ENCODE measurements around the gene MAN1A1.

DNA sequence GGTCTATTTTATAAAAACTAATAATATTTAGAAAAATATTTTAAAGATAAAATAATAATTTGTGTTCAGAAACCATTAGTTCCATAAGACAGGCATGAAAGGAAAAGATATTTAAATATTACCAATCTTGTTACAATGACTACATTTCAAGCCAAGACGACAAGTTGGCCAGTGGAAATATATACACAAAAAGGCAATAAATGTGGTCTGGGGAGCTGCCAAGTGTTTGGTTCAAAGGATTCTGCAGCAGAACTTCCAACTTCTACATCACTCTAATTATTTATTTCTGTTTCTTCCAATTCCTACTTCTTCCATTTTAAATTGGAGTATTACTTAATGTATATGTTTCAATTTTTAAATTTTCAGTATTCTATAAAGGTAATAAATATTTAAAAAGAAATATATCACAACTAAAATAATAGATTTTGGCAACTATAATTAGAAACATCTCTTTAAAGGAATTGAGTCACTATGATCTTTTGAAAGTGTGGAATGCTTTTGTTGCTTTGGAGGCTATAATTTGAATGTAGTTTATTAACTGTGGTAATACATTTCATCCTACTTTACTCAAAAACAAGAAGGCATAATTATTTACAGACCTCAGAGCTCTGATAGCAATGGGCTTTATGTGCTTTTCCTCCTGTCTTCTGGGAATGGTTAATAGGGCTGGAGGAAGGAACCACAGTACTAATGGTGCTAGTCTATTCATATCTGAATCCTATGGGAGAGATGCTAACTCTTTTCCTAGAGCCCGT is 141.4 kb downstream of the MAN1A1 start:
- TF ChIP-seq, protein P1, sequence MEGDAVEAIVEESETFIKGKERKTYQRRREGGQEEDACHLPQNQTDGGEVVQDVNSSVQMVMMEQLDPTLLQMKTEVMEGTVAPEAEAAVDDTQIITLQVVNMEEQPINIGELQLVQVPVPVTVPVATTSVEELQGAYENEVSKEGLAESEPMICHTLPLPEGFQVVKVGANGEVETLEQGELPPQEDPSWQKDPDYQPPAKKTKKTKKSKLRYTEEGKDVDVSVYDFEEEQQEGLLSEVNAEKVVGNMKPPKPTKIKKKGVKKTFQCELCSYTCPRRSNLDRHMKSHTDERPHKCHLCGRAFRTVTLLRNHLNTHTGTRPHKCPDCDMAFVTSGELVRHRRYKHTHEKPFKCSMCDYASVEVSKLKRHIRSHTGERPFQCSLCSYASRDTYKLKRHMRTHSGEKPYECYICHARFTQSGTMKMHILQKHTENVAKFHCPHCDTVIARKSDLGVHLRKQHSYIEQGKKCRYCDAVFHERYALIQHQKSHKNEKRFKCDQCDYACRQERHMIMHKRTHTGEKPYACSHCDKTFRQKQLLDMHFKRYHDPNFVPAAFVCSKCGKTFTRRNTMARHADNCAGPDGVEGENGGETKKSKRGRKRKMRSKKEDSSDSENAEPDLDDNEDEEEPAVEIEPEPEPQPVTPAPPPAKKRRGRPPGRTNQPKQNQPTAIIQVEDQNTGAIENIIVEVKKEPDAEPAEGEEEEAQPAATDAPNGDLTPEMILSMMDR (IDR thresholded peaks at IDR 0.05; ENCODE audit: low read depth, low read length, missing input control): no peak
- TF ChIP-seq, protein P2, sequence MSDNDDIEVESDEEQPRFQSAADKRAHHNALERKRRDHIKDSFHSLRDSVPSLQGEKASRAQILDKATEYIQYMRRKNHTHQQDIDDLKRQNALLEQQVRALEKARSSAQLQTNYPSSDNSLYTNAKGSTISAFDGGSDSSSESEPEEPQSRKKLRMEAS (IDR thresholded peaks at IDR 0.05): no peak
- TF ChIP-seq HNF4G (IDR thresholded peaks at IDR 0.05): no peak
- TF ChIP-seq, protein P3, sequence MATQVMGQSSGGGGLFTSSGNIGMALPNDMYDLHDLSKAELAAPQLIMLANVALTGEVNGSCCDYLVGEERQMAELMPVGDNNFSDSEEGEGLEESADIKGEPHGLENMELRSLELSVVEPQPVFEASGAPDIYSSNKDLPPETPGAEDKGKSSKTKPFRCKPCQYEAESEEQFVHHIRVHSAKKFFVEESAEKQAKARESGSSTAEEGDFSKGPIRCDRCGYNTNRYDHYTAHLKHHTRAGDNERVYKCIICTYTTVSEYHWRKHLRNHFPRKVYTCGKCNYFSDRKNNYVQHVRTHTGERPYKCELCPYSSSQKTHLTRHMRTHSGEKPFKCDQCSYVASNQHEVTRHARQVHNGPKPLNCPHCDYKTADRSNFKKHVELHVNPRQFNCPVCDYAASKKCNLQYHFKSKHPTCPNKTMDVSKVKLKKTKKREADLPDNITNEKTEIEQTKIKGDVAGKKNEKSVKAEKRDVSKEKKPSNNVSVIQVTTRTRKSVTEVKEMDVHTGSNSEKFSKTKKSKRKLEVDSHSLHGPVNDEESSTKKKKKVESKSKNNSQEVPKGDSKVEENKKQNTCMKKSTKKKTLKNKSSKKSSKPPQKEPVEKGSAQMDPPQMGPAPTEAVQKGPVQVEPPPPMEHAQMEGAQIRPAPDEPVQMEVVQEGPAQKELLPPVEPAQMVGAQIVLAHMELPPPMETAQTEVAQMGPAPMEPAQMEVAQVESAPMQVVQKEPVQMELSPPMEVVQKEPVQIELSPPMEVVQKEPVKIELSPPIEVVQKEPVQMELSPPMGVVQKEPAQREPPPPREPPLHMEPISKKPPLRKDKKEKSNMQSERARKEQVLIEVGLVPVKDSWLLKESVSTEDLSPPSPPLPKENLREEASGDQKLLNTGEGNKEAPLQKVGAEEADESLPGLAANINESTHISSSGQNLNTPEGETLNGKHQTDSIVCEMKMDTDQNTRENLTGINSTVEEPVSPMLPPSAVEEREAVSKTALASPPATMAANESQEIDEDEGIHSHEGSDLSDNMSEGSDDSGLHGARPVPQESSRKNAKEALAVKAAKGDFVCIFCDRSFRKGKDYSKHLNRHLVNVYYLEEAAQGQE (IDR thresholded peaks at IDR 0.05): no peak
- TF ChIP-seq TAF1 (conservative IDR thresholded peaks at IDR 0.05): no peak
- no peak for TF ChIP-seq YY1 (IDR thresholded peaks at IDR 0.05)
- TF ChIP-seq, protein P4, sequence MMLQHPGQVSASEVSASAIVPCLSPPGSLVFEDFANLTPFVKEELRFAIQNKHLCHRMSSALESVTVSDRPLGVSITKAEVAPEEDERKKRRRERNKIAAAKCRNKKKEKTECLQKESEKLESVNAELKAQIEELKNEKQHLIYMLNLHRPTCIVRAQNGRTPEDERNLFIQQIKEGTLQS (IDR thresholded peaks at IDR 0.05): no peak
- TF ChIP-seq SP1 (IDR thresholded peaks at IDR 0.05): no peak
- no peak for TF ChIP-seq JUND (IDR thresholded peaks at IDR 0.05)
- no peak for TF ChIP-seq FOXA1 (IDR thresholded peaks at IDR 0.05)
- no peak for TF ChIP-seq EGR1 (IDR thresholded peaks at IDR 0.05; ENCODE audit: low read depth in 2 of 2)
- TF ChIP-seq, protein P5, sequence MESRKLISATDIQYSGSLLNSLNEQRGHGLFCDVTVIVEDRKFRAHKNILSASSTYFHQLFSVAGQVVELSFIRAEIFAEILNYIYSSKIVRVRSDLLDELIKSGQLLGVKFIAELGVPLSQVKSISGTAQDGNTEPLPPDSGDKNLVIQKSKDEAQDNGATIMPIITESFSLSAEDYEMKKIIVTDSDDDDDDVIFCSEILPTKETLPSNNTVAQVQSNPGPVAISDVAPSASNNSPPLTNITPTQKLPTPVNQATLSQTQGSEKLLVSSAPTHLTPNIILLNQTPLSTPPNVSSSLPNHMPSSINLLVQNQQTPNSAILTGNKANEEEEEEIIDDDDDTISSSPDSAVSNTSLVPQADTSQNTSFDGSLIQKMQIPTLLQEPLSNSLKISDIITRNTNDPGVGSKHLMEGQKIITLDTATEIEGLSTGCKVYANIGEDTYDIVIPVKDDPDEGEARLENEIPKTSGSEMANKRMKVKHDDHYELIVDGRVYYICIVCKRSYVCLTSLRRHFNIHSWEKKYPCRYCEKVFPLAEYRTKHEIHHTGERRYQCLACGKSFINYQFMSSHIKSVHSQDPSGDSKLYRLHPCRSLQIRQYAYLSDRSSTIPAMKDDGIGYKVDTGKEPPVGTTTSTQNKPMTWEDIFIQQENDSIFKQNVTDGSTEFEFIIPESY (IDR thresholded peaks at IDR 0.05): no peak

Measured in liver (tissue), 3 donors.